Coronary artery (tissue), 2 donors: Measurements from ENCODE around the gene ARFIP1.
A peak's percentile ranks its signal among the peaks of the same experiment; 100 is the strongest.

Experiments
- DNase-seq: peaks from one replicate; pipeline ENCODE4 v3.0.0-alpha.2; 2017; ENCODE audit warnings: low spot score
- H3K27ac ChIP-seq, 2 donors: fragments of 200-600 bp; sonication (generic); one replicate each; pipeline ENCODE4 v1.5.1; 2016 to 2019
- H3K4me3 ChIP-seq: fragments of 200-600 bp; sonication (generic); 2 replicates; pipeline ENCODE4 v1.5.1; 2016; ENCODE audit warnings: mild to moderate bottlenecking, moderate library complexity
- TF ChIP-seq, protein P1 (sequence below): fragments of 200-600 bp; sonication (generic); IDR thresholded peaks from one replicate; pipeline ENCODE4 v1.5.1; 2019; ENCODE audit warnings: antibody characterized with exemption

The ARFIP1 gene

DNA sequence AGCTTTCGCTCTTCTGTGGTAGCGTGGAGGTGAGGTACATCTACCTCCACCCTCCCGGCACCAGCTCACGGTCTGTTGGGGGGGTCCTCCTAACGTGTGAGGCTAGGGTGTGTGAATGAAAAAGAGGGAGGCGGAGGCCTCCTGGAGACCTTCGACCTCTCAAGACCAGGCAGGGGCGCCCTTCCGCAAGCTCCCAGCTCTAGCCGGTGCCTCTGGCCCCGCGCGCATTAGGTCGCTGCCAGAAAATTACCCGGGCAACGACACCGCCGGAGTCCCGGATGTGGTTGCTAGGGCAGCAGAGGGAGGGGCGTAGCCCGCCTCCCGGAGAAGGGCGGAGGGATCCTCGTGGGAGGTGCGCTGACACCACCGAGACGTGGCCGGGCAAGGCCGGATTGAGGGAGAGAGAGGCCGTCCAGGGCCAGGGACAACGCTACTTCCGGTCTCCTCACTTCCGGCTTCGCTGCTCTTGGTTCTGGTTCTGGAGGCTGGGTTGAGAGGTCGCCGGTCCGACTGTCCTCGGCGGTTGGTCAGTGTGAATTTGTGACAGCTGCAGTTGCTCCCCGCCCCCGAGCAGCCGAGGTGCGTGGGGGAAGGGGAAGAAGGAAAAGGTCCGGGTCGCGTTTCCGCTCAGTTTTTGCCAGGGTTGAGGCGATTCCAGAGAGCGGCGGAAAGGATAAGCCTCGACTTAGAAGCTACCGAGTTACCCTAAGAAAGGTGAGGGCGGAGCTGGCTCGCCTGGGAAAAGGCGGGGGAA lies at the start of gene ARFIP1, which contains the start of gene TIGD4:
ARFIP1 (plus strand) TSS at position 442 of the 754 bp plus-strand sequence. CDS start 49,680 bp downstream, outside the sequence.
TIGD4 (minus strand) TSS at position 218 of the 754 bp plus-strand sequence. CDS start 8,726 bp downstream, outside the sequence.
- TF ChIP-seq, protein P1, sequence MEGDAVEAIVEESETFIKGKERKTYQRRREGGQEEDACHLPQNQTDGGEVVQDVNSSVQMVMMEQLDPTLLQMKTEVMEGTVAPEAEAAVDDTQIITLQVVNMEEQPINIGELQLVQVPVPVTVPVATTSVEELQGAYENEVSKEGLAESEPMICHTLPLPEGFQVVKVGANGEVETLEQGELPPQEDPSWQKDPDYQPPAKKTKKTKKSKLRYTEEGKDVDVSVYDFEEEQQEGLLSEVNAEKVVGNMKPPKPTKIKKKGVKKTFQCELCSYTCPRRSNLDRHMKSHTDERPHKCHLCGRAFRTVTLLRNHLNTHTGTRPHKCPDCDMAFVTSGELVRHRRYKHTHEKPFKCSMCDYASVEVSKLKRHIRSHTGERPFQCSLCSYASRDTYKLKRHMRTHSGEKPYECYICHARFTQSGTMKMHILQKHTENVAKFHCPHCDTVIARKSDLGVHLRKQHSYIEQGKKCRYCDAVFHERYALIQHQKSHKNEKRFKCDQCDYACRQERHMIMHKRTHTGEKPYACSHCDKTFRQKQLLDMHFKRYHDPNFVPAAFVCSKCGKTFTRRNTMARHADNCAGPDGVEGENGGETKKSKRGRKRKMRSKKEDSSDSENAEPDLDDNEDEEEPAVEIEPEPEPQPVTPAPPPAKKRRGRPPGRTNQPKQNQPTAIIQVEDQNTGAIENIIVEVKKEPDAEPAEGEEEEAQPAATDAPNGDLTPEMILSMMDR = no peak
- peak; percentile 100 for DNase-seq

GRCh38 chr4:152731997-152732396 lies 47.8 kb upstream of the ARFIP1 start:
- H3K27ac ChIP-seq = no peak overlapping the region
- DNase-seq = no peak
- TF ChIP-seq, protein P1 = no peak

More for the DNA sequence above, at the start of gene ARFIP1, which contains the start of gene TIGD4:
- peak within 1 kb of the TSS; percentile 98 for H3K4me3 ChIP-seq
- H3K27ac ChIP-seq = peak within 1 kb of the TSS; percentile 81 to 94

GRCh38 chr4:152734015-152734698 lies 45.6 kb upstream of the ARFIP1 start:
- Histone ChIP-seq H3K4me3 (no peak overlapping the region), H3K27ac (no peak overlapping the region)
- DNase-seq = no peak
- TF ChIP-seq, protein P1 = no peak

More at GRCh38 chr4:152731997-152732396, 47.8 kb upstream of the ARFIP1 start:
- H3K4me3 ChIP-seq = no peak overlapping the region

DNA sequence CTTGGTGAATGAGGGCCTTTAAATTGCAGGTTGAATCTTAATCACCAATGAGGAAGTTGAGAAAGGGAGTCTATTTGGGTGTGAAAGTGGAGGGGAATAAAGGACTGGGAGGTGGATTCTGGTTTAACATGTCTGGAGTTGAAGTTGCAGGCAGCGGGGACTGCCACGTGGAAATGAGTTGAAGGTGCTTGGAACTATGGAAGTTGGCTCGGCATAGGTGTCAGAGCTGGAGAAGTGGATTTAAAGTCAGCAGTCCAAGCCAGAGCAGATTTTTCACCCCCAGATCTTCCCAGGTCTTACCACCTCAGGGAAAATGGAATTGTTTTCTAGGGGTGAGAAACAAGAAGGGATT lies 45.1 kb upstream of the ARFIP1 start:
- TF ChIP-seq, protein P1 = no peak
- no peak overlapping the region for H3K27ac ChIP-seq
- no peak overlapping the region for H3K4me3 ChIP-seq
- no peak for DNase-seq

GRCh38 chr4:152735396-152735859 lies 44.3 kb upstream of the ARFIP1 start:
- H3K4me3 ChIP-seq = no peak overlapping the region
- TF ChIP-seq, protein P1 = no peak
- no peak for DNase-seq
- H3K27ac ChIP-seq = no peak overlapping the region

GRCh38 chr4:152735906-152736305 lies 43.8 kb upstream of the ARFIP1 start:
- no peak overlapping the region for H3K27ac ChIP-seq
- TF ChIP-seq, protein P1 = no peak
- DNase-seq = no peak
- no peak overlapping the region for H3K4me3 ChIP-seq
